Measurements from ENCODE around the gene CTAG2.

The CTAG2 gene

DNA sequence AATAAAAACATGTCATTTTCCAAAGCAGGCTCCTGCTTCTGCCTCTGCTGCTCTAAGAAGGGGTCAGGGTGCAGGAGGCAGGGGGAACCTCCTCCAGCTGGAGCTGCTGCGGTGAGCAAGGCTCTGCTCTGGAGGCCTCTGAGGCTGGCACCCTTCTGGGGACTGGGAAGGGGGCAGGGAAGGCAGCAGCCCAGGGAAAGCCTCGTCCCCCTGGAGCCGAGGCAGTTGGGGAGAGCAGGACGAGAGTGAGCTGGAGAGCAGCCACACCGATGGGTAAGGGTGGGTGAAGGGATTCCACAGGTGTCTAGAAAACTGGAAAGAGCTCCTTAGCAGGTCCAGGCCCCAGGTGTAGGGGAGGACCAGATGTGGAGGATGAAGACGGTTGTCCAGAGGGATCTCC, 2.0 kb upstream of the CTAG2 start:
- in situ Hi-C loops (cut with MboI; ENCODE audit: low sequenced_read_pairs, unreplicated experiment) = no loop called here
- no peak for DNase-seq (ENCODE audit: low spot score)
- TF ChIP-seq, protein P1, sequence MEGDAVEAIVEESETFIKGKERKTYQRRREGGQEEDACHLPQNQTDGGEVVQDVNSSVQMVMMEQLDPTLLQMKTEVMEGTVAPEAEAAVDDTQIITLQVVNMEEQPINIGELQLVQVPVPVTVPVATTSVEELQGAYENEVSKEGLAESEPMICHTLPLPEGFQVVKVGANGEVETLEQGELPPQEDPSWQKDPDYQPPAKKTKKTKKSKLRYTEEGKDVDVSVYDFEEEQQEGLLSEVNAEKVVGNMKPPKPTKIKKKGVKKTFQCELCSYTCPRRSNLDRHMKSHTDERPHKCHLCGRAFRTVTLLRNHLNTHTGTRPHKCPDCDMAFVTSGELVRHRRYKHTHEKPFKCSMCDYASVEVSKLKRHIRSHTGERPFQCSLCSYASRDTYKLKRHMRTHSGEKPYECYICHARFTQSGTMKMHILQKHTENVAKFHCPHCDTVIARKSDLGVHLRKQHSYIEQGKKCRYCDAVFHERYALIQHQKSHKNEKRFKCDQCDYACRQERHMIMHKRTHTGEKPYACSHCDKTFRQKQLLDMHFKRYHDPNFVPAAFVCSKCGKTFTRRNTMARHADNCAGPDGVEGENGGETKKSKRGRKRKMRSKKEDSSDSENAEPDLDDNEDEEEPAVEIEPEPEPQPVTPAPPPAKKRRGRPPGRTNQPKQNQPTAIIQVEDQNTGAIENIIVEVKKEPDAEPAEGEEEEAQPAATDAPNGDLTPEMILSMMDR (IDR thresholded peaks at IDR 0.05; ENCODE audit: borderline replicate concordance, control extremely low read depth, extremely low read depth, insufficient read depth, missing control alignments) = no peak

DNA sequence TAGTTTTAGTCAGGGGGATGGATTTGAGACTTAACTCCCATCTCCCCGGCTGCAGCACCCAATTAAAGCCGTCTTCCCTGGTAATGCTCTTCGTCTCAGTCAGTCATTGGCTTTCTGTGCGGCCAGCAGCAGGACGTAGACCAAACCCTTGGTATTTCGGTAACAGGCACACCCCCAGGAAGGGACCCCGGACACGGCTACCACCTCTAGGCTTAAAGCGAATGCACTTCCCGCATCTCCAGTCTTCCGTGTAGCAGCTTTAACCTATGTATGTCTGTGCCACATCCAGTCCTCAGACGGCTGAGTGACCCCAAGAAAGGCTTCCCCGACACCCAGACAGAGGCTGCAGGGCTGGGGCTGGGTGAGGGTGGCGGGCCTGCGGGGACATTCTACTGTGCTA, 1.5 kb upstream of the CTAG2 start:
- in situ Hi-C loops (cut with MboI; ENCODE audit: low sequenced_read_pairs, unreplicated experiment) = no loop called here
- TF ChIP-seq, protein P1 (IDR thresholded peaks at IDR 0.05; ENCODE audit: borderline replicate concordance, control extremely low read depth, extremely low read depth, insufficient read depth, missing control alignments) = no peak

DNA sequence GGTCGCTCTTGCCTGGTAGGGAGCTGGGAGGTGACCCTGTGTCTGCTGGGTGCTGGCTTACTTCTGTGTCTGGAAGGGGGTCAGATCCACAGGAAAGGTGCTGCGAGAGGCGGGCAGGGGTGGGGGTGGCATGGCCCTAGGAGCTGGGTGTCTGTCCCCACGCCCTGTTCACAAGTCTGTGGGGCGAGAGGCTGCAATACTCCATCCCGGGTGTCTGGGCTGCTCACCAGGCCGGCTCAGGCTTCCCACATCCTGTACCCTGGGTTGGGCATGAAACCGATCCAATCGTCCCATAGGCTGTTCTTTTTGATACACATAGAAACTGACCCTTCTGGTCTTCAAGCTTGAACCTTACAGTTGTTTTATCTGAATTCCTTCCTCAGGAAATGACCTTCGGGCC, 993 bp upstream of the CTAG2 start:
- TF ChIP-seq, protein P1 (IDR thresholded peaks at IDR 0.05; ENCODE audit: borderline replicate concordance, control extremely low read depth, extremely low read depth, insufficient read depth, missing control alignments) = no peak
- in situ Hi-C loops (cut with MboI; ENCODE audit: low sequenced_read_pairs, unreplicated experiment) = no loop called here
- no peak for DNase-seq (ENCODE audit: low spot score)

More for the DNA sequence above, 1.5 kb upstream of the CTAG2 start:
- no peak for DNase-seq (ENCODE audit: low spot score)

DNA sequence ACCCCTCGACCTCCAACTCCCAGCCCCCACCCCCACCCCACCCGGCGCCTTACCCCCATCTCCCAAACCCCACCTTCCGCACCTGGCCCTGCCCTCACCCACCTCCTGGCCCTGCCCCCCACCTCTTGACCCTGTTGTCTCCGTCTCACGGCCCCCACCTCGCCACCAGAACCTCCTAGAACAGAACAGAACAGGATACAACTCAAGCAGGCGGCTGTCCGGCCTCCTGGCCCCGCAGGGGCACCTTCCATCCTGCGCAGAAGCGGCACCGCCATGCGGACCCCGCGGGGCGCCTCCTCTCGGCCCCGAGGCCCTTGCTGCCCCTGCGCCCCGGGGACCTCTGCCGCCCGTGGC, 354 bp downstream of the CTAG2 start:
- TF ChIP-seq, protein P1 (IDR thresholded peaks at IDR 0.05; ENCODE audit: borderline replicate concordance, control extremely low read depth, extremely low read depth, insufficient read depth, missing control alignments) = no peak
- in situ Hi-C loops (cut with MboI; ENCODE audit: low sequenced_read_pairs, unreplicated experiment) = no loop called here
- DNase-seq (ENCODE audit: low spot score) = no peak

DNA sequence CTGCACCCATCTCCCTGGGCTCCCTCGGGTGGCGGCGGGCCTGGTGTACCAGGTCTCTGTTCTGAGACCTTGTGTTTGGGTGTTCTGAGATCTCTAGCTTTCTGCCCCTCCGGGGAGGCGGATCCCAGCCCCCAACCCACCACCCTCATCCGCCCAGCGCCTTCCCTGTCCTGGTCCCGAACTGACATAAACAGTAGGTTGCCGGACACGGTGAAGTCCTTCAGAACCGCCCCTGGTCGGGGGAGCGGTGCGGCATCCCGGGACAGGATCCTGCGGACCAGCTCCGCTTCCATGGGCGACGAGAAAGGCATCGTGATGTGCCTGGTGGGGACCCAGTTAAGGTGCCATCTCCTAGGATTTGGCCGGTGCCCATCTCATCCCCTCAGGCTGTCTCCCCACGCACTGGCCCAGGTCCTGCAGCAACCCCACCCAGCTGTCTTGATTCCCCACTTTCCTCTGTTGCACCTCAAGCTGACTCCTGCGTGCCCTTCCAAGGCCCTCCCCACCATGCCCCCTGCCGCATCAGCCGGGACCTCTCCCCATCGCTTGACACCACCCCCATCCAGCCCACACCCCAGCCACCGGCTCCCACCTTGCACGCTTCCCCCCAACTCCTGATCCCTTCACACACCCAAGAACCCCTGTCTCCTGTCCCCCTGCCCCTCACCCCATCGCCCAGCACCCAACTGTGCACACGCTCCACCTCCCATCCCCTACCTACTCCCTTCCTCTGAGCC, 900 bp downstream of the CTAG2 start:
- in situ Hi-C loops (cut with MboI; ENCODE audit: low sequenced_read_pairs, unreplicated experiment) = no loop called here
- TF ChIP-seq, protein P1 (IDR thresholded peaks at IDR 0.05; ENCODE audit: borderline replicate concordance, control extremely low read depth, extremely low read depth, insufficient read depth, missing control alignments) = no peak
- no peak for DNase-seq (ENCODE audit: low spot score)

DNA sequence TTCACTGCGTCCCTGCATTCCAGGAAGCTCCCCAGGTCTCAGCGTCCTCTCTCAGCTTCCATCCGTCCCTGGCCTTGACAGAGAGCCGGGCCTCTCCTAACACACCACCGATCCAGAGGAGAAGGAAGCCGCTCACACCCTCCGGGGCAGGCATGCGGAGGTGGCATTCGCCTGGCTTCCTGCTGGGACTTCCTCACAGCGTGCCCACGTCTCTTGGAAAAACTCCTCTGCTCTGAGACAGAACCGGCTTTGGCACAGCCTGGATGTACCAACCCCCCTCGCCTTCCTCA, 3.2 kb downstream of the CTAG2 start:
- DNase-seq (ENCODE audit: low spot score) = no peak
- TF ChIP-seq, protein P1 (IDR thresholded peaks at IDR 0.05; ENCODE audit: borderline replicate concordance, control extremely low read depth, extremely low read depth, insufficient read depth, missing control alignments) = no peak
- in situ Hi-C loops (cut with MboI; ENCODE audit: low sequenced_read_pairs, unreplicated experiment) = no loop called here

All from GM13976 (cell line).